ACHN (cell line): Measurements from ENCODE around the gene CERS6.
A peak's percentile ranks its signal among the peaks of the same experiment; 100 is the strongest.

Experiments used
- DNase-seq: peaks from one replicate; pipeline ENCODE4 v3.0.0-alpha.2; 2015
- in situ Hi-C: cut with HindIII; loops from 2 replicates; pipeline ENCODE4 v1.10.0; 2017; ENCODE audit warnings: low sequenced_read_pairs, low pct_ligation_motif_present, low pct_unique_long_range_greater_than_20kb

CERS6 gene

GRCh38 chr2:168691221-168691620 lies 235.1 kb downstream of the CERS6 start:
- in situ Hi-C loops = no loop called here
- DNase-seq = no peak

- in situ Hi-C loops = no loop called here
- no peak for DNase-seq
Measured at GRCh38 chr2:168692132-168692744, 236.2 kb downstream of the CERS6 start.

- DNase-seq = no peak
- in situ Hi-C loops = no loop called here
Measured at GRCh38 chr2:168694173-168694572, 238.1 kb downstream of the CERS6 start.

- DNase-seq = no peak
- in situ Hi-C loops = no loop called here
Measured at GRCh38 chr2:168694866-168695265, 238.8 kb downstream of the CERS6 start.

- in situ Hi-C loops = no loop called here
- DNase-seq = no peak
Measured at GRCh38 chr2:168697668-168698121, 241.6 kb downstream of the CERS6 start.

- no peak for DNase-seq
- in situ Hi-C loops = no loop called here
Measured at GRCh38 chr2:168698969-168699368, 242.9 kb downstream of the CERS6 start.

GRCh38 chr2:168699844-168700417 lies 243.9 kb downstream of the CERS6 start:
- in situ Hi-C loops = no loop called here
- DNase-seq = no peak

- in situ Hi-C loops = no loop called here
- DNase-seq = no peak
Measured at GRCh38 chr2:168700615-168701245, 244.7 kb downstream of the CERS6 start.

- in situ Hi-C loops = no loop called here
- DNase-seq = no peak
Measured at GRCh38 chr2:168702579-168702978, 246.5 kb downstream of the CERS6 start.

- in situ Hi-C loops = no loop called here
- no peak for DNase-seq
Measured at GRCh38 chr2:168703926-168704325, 247.9 kb downstream of the CERS6 start.

GRCh38 chr2:168705534-168706470 lies 249.7 kb downstream of the CERS6 start:
- DNase-seq = peak; percentile 30
- in situ Hi-C loops = no loop called here

GRCh38 chr2:168706806-168707205 lies 250.7 kb downstream of the CERS6 start:
- in situ Hi-C loops = no loop called here

GRCh38 chr2:168708080-168708479 lies 252.0 kb downstream of the CERS6 start:
- no peak for DNase-seq
- in situ Hi-C loops = no loop called here

More at GRCh38 chr2:168706806-168707205, 250.7 kb downstream of the CERS6 start:
- DNase-seq = no peak

- no peak for DNase-seq
- in situ Hi-C loops = no loop called here
Measured at GRCh38 chr2:168710754-168711467, 254.8 kb downstream of the CERS6 start.

- in situ Hi-C loops = no loop called here
- no peak for DNase-seq
Measured at GRCh38 chr2:168712053-168712452, 256.0 kb downstream of the CERS6 start.

- in situ Hi-C loops = no loop called here
- DNase-seq = no peak
Measured at GRCh38 chr2:168713325-168713724, 257.3 kb downstream of the CERS6 start.

- in situ Hi-C loops = no loop called here
- no peak for DNase-seq
Measured at GRCh38 chr2:168715849-168716248, 259.8 kb downstream of the CERS6 start.

GRCh38 chr2:168716839-168717238 lies 260.8 kb downstream of the CERS6 start:
- DNase-seq = no peak
- in situ Hi-C loops = no loop called here
